Hippocampal formation (tissue), 2 donors: ENCODE results near the gene CD109.
"Not testable (repeated sequence)": the region's sequence is repeated elsewhere in the genome, so short reads cannot be mapped to it uniquely, and the experiment has no call there.

Experiments
- DNase-seq, 2 donors: peaks; one replicate each; lab custom pipeline; 2025; lab: John Stamatoyannopoulos, UW

CD109 gene

DNA sequence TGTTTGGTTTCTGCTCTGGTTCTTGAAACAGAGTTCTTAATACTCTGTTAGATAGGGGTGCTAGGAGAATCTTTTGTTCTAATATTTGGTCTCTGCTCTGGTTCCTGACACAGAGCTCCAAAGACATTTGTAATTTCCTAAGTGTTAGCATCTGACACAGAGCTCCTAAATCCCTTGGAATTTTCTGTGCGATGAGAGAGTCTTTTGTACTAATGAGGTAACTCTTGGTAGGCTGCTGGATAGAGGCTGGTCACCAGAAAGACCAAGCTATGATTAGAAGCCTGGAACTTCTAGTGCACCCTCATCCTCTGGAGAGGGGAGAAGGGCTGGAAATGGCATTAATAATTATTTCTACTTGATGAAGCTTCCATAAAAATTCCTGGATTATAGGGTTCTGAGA is 7.7 kb upstream of the CD109 start:
- DNase-seq: no peak

DNA sequence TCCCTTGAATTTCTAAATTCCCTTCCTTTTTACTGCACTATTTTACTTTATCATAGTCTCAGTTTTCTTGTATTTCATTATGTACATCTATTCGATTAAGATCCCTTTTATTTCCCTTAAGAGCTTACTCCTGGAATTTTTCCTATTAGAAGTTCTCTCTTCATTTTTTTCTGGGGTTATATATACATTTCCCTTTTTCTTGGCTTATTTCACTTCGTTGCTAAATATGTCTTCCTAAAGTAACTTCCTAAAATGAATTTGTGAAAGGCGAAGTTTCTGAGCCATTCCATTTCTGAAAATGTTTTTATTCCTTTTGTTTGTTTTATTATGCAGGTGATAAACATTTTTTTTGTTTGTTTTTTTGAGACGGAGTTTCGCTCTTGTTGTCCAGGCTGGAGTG is 5.9 kb upstream of the CD109 start:
- DNase-seq: no peak

DNA sequence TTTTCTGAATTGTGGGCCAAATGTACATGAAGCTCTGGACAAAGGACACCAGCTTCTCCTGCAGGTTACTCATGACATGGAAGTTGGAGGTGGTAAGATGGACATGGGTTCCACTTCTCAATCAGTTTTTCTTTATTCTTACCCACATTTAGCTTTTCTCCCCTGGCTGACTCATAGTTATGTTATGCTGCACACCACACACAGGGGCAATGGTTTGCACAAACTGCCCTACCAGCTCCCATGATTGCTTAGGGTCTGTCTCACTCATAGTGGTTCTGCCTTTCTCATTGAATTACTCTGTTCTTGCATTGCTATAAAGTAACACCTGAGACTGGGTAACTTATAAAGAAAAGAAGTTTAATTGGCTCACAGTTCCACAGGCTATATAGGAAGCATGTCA is 4.5 kb upstream of the CD109 start:
- DNase-seq: no peak

DNA sequence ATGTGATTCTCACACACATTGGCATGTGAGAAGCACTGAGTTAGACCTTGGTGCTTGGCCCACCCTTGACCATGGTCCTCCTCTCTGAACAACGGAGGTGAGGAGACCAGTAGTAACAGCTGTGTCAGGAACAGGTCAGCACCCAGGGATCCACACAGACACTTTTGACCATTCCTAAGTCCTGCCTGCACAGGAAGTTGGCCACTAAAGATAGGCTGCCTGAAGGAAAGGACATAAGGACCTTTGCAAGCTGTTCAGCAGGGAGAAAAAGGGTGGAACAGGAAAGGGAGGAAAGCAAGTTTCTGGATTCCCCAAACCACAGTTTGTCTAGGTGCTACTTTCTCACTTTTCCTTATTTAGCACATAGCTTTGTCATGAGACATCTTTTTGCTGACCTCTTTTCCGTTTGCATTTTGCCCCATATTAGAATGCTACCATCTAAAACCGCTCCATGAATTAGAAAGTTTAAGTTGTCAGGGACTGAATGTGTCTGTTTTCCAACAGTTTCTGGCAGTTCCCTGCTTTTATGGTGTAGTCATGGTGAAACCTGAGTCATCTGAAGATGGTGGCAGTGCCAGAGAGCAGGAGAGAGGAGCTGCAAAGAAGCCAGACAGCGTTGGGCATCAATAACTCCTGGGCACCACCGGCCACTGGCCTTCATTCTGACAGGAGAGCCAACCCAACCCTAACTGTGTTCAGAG is 1.1 kb upstream of the CD109 start:
- DNase-seq: peak in 1 of 2 donors; percentile 26

GRCh38 chr6:73696966-73697655 is 1.1 kb downstream of the CD109 start:
- no peak for DNase-seq

DNA sequence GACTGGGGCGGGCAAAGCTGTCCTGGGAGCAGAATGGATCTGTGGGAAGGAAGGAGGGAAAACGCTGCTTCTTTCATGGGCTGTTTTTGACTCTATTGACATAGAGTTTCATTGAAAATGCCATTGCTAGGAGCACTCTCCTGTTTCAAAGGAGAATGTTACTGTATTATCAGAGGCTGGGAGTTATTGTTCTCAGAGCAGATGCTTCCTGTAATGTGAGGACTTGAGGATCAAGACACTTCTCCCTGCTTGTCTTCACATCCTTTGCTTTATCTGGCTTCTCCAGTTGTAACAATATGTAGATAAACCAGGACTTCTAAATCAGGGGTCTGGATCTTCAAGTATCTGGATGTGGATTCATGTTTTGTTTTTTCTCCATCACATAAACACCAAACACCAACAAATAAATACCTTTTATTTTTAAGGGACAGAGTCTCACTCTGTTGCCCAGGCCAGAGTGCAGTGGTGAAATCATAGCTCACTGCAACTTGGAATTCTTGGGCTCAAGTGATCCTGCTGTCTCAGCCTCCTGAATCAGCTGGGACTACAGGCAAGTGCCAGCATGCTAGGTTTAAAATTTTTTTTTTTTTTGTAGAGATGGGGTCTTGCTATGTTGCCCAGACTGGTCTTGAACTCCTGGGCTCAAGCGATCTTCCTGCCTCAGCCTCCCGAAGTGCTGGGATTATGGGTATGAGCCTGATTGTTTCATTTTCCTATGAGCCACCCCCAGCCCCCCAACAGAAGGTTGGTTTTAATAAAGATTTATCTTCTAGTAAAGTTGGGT is 3.9 kb downstream of the CD109 start:
- no peak for DNase-seq

DNA sequence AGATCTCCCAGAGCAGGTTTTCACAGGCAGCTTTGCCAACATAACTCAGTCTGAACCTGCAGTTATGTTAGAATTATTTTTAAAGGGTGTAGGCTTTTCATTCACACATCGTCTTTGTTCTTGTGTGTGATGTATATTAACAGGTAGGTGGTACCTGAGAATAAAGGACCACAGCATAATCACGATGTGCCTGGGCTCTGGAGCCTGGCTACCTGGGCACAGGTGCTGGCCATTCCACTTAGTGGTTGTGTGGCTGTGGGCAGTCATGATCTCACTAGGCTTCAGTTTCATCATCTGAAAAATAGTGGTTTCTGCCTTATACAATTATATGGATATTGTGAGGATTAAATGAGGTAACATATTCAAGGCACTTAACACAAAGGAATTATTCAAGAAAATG is 6.4 kb downstream of the CD109 start:
- no peak for DNase-seq

DNA sequence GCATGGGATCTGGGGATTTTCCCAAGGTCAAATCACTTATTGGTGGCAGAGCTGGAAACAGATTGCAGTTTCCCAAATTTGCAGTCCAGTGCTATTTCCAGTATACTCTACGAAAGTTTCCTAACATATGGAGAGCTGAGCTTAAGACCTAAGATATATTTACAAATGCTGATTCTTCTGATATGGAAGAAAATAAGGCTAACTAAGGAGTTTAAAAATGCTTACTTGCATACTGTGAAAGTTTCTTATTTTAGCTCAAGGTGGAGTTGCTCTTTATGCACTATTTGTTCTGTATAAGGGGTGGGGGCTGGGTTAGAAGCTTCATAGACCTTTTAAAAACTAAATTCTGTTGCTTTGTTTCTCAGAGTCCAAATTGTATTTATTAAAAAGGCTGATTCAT is 7.5 kb downstream of the CD109 start:
- no peak for DNase-seq

- no peak for DNase-seq
These were observed 8.3 kb downstream of the CD109 start for GRCh38 chr6:73704260-73704659.

DNA sequence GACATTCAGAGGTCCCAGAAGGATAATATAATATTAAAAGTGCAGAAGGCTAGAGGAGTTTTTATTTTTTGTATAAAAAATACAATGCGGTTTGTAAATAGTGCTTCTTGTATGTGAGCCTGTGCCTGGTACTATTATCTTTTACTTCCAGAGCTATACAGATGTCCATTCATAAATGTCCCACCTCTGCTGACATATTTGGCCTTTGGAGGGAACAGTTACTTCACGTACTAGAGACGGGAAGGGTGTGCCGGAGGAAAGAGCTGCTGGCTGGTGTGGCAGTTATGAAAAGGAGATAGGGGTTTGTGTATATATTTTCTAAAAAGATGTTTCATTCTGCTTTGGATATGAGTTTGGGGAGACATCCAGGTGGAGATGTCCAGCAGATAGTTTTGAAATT is 8.8 kb downstream of the CD109 start:
- no peak for DNase-seq

- no peak for DNase-seq
These were observed 11.0 kb downstream of the CD109 start for GRCh38 chr6:73706971-73707370.

- DNase-seq: no peak
These were observed 14.5 kb downstream of the CD109 start for GRCh38 chr6:73710470-73710869.

DNA sequence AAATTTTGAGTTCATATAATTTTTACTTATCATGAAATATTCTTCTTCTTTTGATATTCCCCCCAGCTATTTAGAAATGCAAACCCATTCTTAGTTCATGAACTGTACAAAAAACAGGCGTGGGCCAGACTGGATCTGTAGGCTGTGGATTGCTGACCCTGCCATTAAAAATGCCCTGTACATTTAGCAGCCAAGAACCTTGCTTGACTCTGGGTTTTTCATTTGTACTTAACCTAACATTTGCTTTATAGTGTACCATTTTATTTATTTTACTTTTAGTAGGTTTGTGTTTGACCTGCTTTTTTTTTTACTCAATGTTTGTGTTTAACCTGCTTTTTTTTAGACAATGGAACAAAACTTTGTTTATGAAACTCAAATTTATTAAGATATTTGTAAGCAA is 14.9 kb downstream of the CD109 start:
- DNase-seq: no peak

DNA sequence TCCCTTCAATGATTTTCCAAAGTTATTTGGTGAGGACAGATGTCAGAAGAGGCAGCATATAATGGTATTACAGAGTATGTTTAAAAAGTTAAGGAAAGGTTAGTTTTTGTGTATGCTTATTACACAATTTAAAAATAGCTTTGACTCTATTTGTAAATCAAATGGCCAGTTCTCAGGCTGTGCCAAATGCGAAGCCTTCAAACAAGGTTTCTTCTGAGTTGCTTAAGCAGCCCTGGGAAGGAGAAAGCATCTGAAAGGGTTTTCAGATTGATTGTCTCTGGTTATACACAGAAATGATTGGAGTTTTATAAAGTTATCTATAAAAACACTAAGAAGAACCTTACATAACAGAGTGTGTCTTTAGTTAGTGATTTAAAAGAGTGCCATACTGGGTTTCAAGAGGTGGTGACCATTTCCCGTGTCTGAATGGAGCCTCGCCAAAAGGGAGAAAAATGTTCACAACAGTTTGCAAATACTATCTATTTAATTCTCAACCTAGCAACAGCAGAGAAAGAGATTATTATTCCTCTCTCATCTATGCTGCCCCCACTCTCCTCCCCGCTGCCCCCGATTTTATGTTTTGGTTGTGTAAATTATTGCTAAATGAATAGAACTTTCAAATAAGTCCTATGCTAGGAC is 16.7 kb downstream of the CD109 start:
- no peak for DNase-seq

GRCh38 chr6:73713426-73714147 is 17.6 kb downstream of the CD109 start:
- no peak for DNase-seq

GRCh38 chr6:73715111-73715508 is 19.1 kb downstream of the CD109 start:
- not testable (repeated sequence) for DNase-seq

GRCh38 chr6:73719046-73719445 is 23.0 kb downstream of the CD109 start:
- DNase-seq: no peak

DNA sequence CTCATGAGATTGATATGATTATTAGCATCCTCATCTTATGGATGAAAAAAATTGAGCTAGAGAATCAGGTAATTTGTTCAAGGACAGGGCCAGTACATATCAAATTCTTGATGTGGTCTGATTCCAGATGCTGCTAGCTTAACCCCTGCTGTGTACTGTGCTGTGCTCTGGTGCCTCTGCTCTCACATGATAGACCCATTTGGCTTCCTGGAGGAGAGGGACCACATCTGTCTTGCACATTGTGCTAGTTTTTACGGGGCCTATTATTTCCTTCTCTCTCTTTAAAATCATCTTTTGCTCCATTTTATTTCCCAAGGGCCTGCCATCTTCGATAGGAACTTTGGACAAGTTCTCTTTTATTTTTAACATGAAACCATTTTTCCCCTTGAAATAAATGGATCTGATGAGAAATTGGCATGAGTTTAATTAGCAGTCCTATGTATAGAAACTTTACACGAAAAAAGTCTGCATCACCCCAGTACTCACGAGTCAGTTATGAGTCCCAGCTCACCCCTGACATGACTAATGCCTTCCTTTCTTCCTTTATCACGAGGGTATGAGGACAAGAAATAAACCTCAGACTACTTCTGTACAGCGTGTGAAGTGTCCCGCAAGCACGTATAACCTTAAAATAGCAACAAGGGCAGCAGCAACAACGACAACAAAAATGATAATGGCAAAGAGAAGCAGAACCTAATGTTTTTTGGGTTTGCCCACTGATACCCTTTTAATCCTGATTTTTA is 26.5 kb downstream of the CD109 start:
- DNase-seq: no peak

GRCh38 chr6:73723480-73723879 is 27.5 kb downstream of the CD109 start:
- not testable (repeated sequence) for DNase-seq

GRCh38 chr6:73724389-73724788 is 28.4 kb downstream of the CD109 start:
- no peak for DNase-seq

- not testable (repeated sequence) for DNase-seq
These were observed 29.2 kb downstream of the CD109 start for GRCh38 chr6:73725192-73725591.
